A549 (cell line): ENCODE data around the gene OXA1L. TPM values are rescaled to one million over a fixed set of nuclear protein-coding genes. Genes with fewer than 3 reads are reported as not detected.
A peak's percentile ranks its signal among the peaks of the same experiment; 100 is the strongest.

Experiments used
- ATAC-seq, 2 experiments: fragments of 200-7000 bp in 1 of 2; fragments of >200 bp in 1 of 2; cut with Nextera tagmentation in 1 of 2; cut with Tn5 transposase in 1 of 2; 3 replicates each; pipeline versions ENCODE4 v1.8.0 to v1.9.1; 2018 to 2020; ENCODE audit warnings: mild to moderate bottlenecking in 1 of 2, moderate library complexity in 1 of 2
- CTCF ChIA-PET: fragments of 300-600 bp; sonication (Branson Sonifier 250); formaldehyde crosslinking; extraction: SDS; loops from one replicate; lab custom pipeline; 2021; ENCODE audit warnings: antibody characterized with exemption, inconsistent platforms; lab: Yijun Ruan, JAX
- POLR2A ChIA-PET: fragments of 350-600 bp; formaldehyde crosslinking; extraction: SDS; loops from one replicate; lab custom pipeline; 2021; ENCODE audit warnings: antibody characterized with exemption, inconsistent platforms; lab: Yijun Ruan, JAX
- DNase-seq, 2 experiments: peaks; one replicate each; pipeline versions ENCODE4 v3.0.0 to v3.0.0-alpha.2; 2011 to 2016; ENCODE audit warnings: low read depth in 1 of 2, low spot score in 1 of 2
- FAIRE-seq: peaks from 2 replicates; lab custom pipeline; 2011; peaks lifted over from hg19 to GRCh38; lab: Jason Lieb, UNC
- H3K27ac ChIP-seq, 2 experiments: fragments of >200 bp; sonication (Bioruptor Twin); formaldehyde crosslinking; 3 replicates each; pipeline ENCODE4 v1.5.1; 2016 to 2017
- H3K4me1 ChIP-seq: fragments of >200 bp; sonication (Bioruptor Twin); formaldehyde crosslinking; 3 replicates; pipeline ENCODE4 v1.6.1; 2016
- H3K4me2 ChIP-seq: fragments of >200 bp; sonication (Bioruptor Twin); formaldehyde crosslinking; 3 replicates; pipeline ENCODE4 v1.6.1; 2016
- H3K4me3 ChIP-seq: fragments of >200 bp; sonication (Bioruptor Twin); formaldehyde crosslinking; 3 replicates; pipeline ENCODE4 v1.5.1; 2016
- H3K9me3 ChIP-seq: fragments of >200 bp; sonication (Bioruptor Twin); formaldehyde crosslinking; 3 replicates; pipeline ENCODE4 v1.6.1; 2016
- CBX8 ChIP-seq: fragments of 200-600 bp; sonication (generic); IDR thresholded peaks from 2 replicates; pipeline ENCODE4 v1.6.1; 2016
- CEBPB ChIP-seq, 2 experiments: fragments of >200 bp in 1 of 2; sonication (Bioruptor Twin) in 1 of 2; formaldehyde crosslinking in 1 of 2; IDR thresholded peaks; 2 replicates each; pipeline ENCODE4 v1.6.1; 2012 to 2016
- CHD4 ChIP-seq: fragments of 200-600 bp; sonication (generic); IDR thresholded peaks from 2 replicates; pipeline ENCODE4 v1.6.1; 2016; ENCODE audit warnings: antibody characterized with exemption, mild to moderate bottlenecking, borderline replicate concordance
- CTCF ChIP-seq: fragments of >200 bp; sonication (Bioruptor Twin); formaldehyde crosslinking; IDR thresholded peaks from 3 replicates; pipeline ENCODE4 v1.5.1; 2016
- ESRRA ChIP-seq: fragments of 150-350 bp; IDR thresholded peaks from 2 replicates; pipeline ENCODE4 v1.6.1; 2014; ENCODE audit warnings: mild to moderate bottlenecking, low read length, borderline replicate concordance
- FOSL2 ChIP-seq, 2 experiments: fragments of 450-650 bp in 1 of 2; fragments of >200 bp in 1 of 2; sonication (Bioruptor Twin) in 1 of 2; formaldehyde crosslinking; IDR thresholded peaks; 2 replicates each; pipeline versions ENCODE4 v1.5.0 to v1.6.1; 2016 to 2020; ENCODE audit warnings: mild to moderate bottlenecking in 1 of 2, moderate library complexity in 1 of 2
- HEYL ChIP-seq: fragments of 250-450 bp; sonication (Bioruptor Pico); IDR thresholded peaks from 2 replicates; pipeline ENCODE4 v1.8.0; 2021; ENCODE audit warnings: mild to moderate bottlenecking, moderate library complexity
- HOXA7 ChIP-seq: fragments of 250-450 bp; sonication (Bioruptor Pico); IDR thresholded peaks from 2 replicates; pipeline ENCODE4 v1.5.0; 2020; ENCODE audit warnings: mild to moderate bottlenecking, moderate library complexity
- JUN ChIP-seq, 2 experiments: fragments of >200 bp; sonication (Bioruptor Twin); formaldehyde crosslinking; IDR thresholded peaks; 2 replicates in 1 of 2; 3 replicates in 1 of 2; pipeline ENCODE4 v1.6.1; 2016 to 2017
- MAZ ChIP-seq: fragments of 150-350 bp; IDR thresholded peaks from 2 replicates; pipeline ENCODE4 v1.6.1; 2014; ENCODE audit warnings: antibody characterized with exemption, low read depth, low read length, borderline replicate concordance
- NFE2L2 ChIP-seq: fragments of 150-350 bp; conservative IDR thresholded peaks from 2 replicates; pipeline ENCODE4 v1.6.1; 2014; ENCODE audit warnings: low read length
- NPAS2 ChIP-seq: fragments of 250-450 bp; sonication (Bioruptor Pico); IDR thresholded peaks from 2 replicates; pipeline ENCODE4 v1.8.0; 2022; ENCODE audit warnings: mild to moderate bottlenecking, moderate library complexity, borderline replicate concordance
- PBX3 ChIP-seq: IDR thresholded peaks from 2 replicates; pipeline ENCODE4 v1.6.1; 2012
- RAD21 ChIP-seq, 2 experiments: fragments of >200 bp in 1 of 2; sonication (Bioruptor Twin) in 1 of 2; formaldehyde crosslinking in 1 of 2; IDR thresholded peaks in 1 of 2; conservative IDR thresholded peaks in 1 of 2; 2 replicates in 1 of 2; 3 replicates in 1 of 2; pipeline ENCODE4 v1.6.1; 2012 to 2018; ENCODE audit warnings: inconsistent platforms in 1 of 2
- RCOR1 ChIP-seq: fragments of 150-350 bp; IDR thresholded peaks from 2 replicates; pipeline ENCODE4 v1.6.1; 2014; ENCODE audit warnings: antibody characterized with exemption, low read length, low read depth
- SREBF2 ChIP-seq: fragments of 450-650 bp; IDR thresholded peaks from 2 replicates; pipeline ENCODE4 v1.6.1; 2014; ENCODE audit warnings: mild to moderate bottlenecking, moderate library complexity
- USF2 ChIP-seq: fragments of 450-650 bp; IDR thresholded peaks from 2 replicates; pipeline ENCODE4 v1.6.1; 2014; ENCODE audit warnings: antibody characterized with exemption
- WGBS: methylation state at CpG from one replicate; pipeline ENCODE4 v1.1.6; 2017; ENCODE audit errors: missing lambda C conversion rate; 5-methylcytosine and 5-hydroxymethylcytosine counted together
- polyA plus RNA-seq, 4 experiments: library from polyadenylated mRNA; depleted of rRNA in 3 of 4; stranded (reverse); fragments of >200 nt; fragmentation: RNase III in 1 of 4; extraction: RNeasy Plus Mini Kit Qiagen cat#74134 plus additional on column Dnase treatment in 1 of 4; gene quantifications; 2 replicates in 3 of 4; 3 replicates in 1 of 4; pipeline ENCODE4 v1.2.3, GENCODE V29; 2011 to 2017
- TF ChIP-seq, protein P1 (sequence below): IDR thresholded peaks from 2 replicates; pipeline ENCODE4 v1.6.1; 2012
- TF ChIP-seq, protein P2 (sequence below): fragments of >200 bp; sonication (Bioruptor Twin); formaldehyde crosslinking; IDR thresholded peaks from 3 replicates; pipeline ENCODE4 v1.6.1; 2016

The OXA1L gene
- polyA plus RNA-seq, 2 of the 4 experiments (the other 2 are of a cell fraction): 133 to 199 TPM

DNA sequence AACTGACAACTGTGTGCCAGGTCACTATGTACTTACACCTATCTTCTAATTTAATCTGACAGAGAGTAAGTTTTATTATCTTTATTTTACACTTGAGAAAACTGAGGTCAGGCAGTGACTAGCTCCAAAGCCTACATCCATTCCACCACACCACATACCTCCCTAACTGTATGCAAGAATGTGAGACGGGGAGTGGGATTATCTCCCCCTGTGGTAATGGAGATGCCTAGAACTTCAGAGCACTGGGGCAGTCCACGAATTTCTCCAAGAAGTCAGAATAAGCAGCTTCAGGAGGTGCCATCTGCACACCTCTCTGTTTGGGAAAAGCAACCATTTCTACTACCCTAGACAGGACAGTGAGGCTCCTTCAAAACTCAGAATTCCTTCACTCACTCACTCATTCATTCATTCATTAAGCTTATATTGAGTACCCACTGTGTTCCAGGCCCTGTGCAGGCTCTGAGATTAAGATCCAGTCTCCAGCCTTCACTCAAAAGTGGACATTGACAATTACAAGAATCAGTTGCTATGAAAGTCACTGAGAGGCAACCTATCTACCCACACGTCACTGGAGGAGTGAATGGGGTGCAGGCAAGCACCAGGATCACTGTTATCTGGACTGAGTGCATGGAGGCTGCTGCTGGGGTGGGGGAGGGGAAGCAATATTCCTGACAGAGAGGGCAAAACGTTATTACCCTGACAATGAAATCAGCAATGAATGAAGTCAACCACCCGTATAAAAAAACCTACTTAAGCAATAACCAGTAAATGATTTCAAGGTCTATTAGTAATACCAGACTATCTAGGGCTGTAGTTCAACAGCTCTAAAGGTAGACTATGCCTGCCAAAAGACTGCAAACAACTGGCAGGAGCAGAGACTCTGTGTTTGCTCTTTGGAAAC lies 30.8 kb downstream of the OXA1L start:
- CTCF ChIA-PET: interaction anchor here (0.7 to 1.5 kb wide), 7 partner anchors 11 to 227 kb away, joined by 3 to 5 read pairs (median 3); no protein-coding TSS in a partner anchor
- ATAC-seq (no peak), DNase-seq (no peak), FAIRE-seq (no peak)
- no peak overlapping the region for H3K4me2 ChIP-seq
- TF ChIP-seq NFE2L2 (no peak), CEBPB (IDR thresholded peaks at IDR 0.05) (no peak), HOXA7 (no peak), CHD4 (no peak), CTCF (no peak), CBX8 (no peak), RCOR1 (no peak), MAZ (no peak), HEYL (CRISPR knock-in tag) (no peak), ESRRA (no peak), PBX3 (no peak), JUN (IDR thresholded peaks at IDR 0.05) (no peak), NPAS2 (CRISPR knock-in tag) (no peak)
- TF ChIP-seq, protein P1, sequence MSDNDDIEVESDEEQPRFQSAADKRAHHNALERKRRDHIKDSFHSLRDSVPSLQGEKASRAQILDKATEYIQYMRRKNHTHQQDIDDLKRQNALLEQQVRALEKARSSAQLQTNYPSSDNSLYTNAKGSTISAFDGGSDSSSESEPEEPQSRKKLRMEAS: no peak
- TF ChIP-seq, protein P2, sequence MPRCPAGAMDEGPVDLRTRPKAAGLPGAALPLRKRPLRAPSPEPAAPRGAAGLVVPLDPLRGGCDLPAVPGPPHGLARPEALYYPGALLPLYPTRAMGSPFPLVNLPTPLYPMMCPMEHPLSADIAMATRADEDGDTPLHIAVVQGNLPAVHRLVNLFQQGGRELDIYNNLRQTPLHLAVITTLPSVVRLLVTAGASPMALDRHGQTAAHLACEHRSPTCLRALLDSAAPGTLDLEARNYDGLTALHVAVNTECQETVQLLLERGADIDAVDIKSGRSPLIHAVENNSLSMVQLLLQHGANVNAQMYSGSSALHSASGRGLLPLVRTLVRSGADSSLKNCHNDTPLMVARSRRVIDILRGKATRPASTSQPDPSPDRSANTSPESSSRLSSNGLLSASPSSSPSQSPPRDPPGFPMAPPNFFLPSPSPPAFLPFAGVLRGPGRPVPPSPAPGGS: no peak
- no peak overlapping the region for H3K4me3 ChIP-seq
- H3K27ac ChIP-seq: no peak overlapping the region
- peaks cover 18% of the 10 kb centered on the region for H3K4me1 ChIP-seq
- POLR2A ChIA-PET: interaction anchor here (0.6 kb wide), 1 partner anchor 11 kb away, joined by 3 read pairs; no protein-coding TSS in a partner anchor
- WGBS: 36% methylated on average over 4 of the region's 5 CpGs
- H3K9me3 ChIP-seq: no peaks in the 10 kb centered on the region

GRCh38 chr14:22798528-22798927 lies 32.0 kb downstream of the OXA1L start:
- no peak for FAIRE-seq
- ChIA-PET POLR2A (no interaction called here), CTCF (interaction anchor here (1.6 kb wide), 1 partner anchor 228 kb away, joined by 3 read pairs; no protein-coding TSS in a partner anchor)
- Histone ChIP-seq H3K4me2 (no peak overlapping the region), H3K4me3 (no peak overlapping the region), H3K9me3 (no peaks in the 10 kb centered on the region), H3K4me1 (peaks cover 18% of the 10 kb centered on the region), H3K27ac (no peak overlapping the region)
- 0 out of 6 replicates have a peak, but pooled peaks of 1 of the 2 experiments have one; percentile 24 for ATAC-seq
- no peak for DNase-seq
- WGBS: 28% methylated on average over 2 of the region's 2 CpGs
- TF ChIP-seq USF2: no peak
- no peak for TF ChIP-seq RAD21 (conservative IDR thresholded peaks at IDR 0.05 in 1 of 2, IDR thresholded peaks at IDR 0.05 in 1 of 2)
- TF ChIP-seq SREBF2: no peak
- no peak for TF ChIP-seq FOSL2 (IDR thresholded peaks at IDR 0.05)
- no peak for TF ChIP-seq FOSL2 (CRISPR knock-in tag; IDR thresholded peaks at IDR 0.05)
